Gastroesophageal sphincter (tissue), 3 donors: ENCODE results near the gene MYO15A.

Source experiments
- CTCF ChIP-seq, 4 experiments: fragments of 200-600 bp in 2 of 4; fragments of 450-650 bp in 2 of 4; sonication (generic) in 1 of 4; IDR thresholded peaks; one replicate each; pipeline ENCODE4 v1.5.1; 2017 to 2019; ENCODE audit warnings: antibody characterized with exemption in 4 of 4, mild to moderate bottlenecking in 2 of 4, moderate library complexity in 2 of 4
- EP300 ChIP-seq: sonication (generic); formaldehyde crosslinking; IDR thresholded peaks from one replicate; pipeline ENCODE4 v1.6.1; 2017; ENCODE audit warnings: antibody characterized with exemption, mild to moderate bottlenecking
- POLR2A ChIP-seq, 2 donors: fragments of 450-650 bp; IDR thresholded peaks; one replicate each; pipeline ENCODE4 v1.6.1; 2017; ENCODE audit warnings: antibody characterized with exemption in 2 of 2, mild to moderate bottlenecking in 2 of 2, moderate library complexity in 1 of 2
- POLR2AphosphoS5 ChIP-seq: sonication (generic); formaldehyde crosslinking; IDR thresholded peaks from one replicate; pipeline ENCODE4 v1.6.1; 2017; ENCODE audit warnings: antibody characterized with exemption

DNA sequence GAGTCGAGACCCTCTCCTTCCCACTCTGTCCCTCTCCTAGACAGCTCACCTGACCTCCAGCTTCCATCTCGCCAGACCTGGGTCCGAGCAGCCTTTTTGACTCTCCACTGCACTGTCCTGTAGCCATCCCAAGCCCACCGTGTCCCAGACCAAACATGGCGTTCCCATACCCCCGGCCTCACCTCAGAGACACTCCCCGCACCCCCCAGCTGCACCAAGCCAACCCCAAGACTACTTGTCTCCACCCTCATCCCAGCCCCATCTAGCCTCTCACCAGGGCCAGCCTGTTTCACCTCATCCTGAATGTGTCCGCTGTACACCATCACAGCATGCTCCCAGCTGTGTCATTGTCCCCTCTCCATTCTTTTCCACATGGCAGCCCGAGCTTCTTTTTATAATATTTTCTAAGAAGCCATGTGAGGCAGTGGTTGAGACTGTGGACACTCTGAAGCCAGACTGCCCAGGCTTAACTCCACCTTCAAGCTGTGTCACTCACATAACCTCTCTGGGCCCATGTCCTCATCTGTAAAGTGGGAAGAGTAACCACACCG lies 1.5 kb downstream of the MYO15A start:
- TF ChIP-seq CTCF (IDR thresholded peaks at IDR 0.05) (no peak), POLR2A (IDR thresholded peaks at IDR 0.05) (no peak), POLR2AphosphoS5 (no peak), EP300 (no peak)
